H4 (cell line): ENCODE measurements around the gene ERCC1. TPM values are rescaled to one million over a fixed set of nuclear protein-coding genes. Genes with fewer than 3 reads are reported as not detected.

Experiments
- DNase-seq: peaks from one replicate; pipeline ENCODE4 v3.0.0-alpha.2; 2015; ENCODE audit warnings: low spot score
- total RNA-seq: library from RNA; depleted of rRNA; stranded (reverse); fragments of >200 nt; shearing (Covaris generic); gene quantifications from 2 replicates; pipeline ENCODE4 v1.2.3, GENCODE V29; 2014; rRNA removed

ERCC1 gene
- total RNA-seq, 1 experiment from 2014 or later = 49.3 TPM

- no peak for DNase-seq
Measured at GRCh38 chr19:45364696-45365095, 59.0 kb downstream of the ERCC1 start.

- DNase-seq = no peak
Measured at GRCh38 chr19:45363861-45364459, 59.8 kb downstream of the ERCC1 start.

GRCh38 chr19:45362291-45362690 lies 61.4 kb downstream of the ERCC1 start:
- DNase-seq = no peak

GRCh38 chr19:45361608-45362007 lies 62.1 kb downstream of the ERCC1 start:
- no peak for DNase-seq

- DNase-seq = no peak
Measured at GRCh38 chr19:45358213-45358792, 65.4 kb downstream of the ERCC1 start.

- no peak for DNase-seq
Measured at GRCh38 chr19:45357445-45357783, 66.3 kb downstream of the ERCC1 start.

Other genes with a start within 250 kb of the ERCC1 start
- gene TRAPPC6A, start 245.7 kb downstream of the ERCC1 start, total RNA-seq = 8.9 and 14.5 TPM in 2 replicates
- gene BLOC1S3, start 245.1 kb downstream of the ERCC1 start, total RNA-seq = 2.1 and 5.3 TPM in 2 replicates
- not detected in 2 replicates for gene EXOC3L2, start 178.5 kb downstream of the ERCC1 start, total RNA-seq
- 3.7 and 5.0 TPM in 2 replicates for gene MARK4, start 172.6 kb downstream of the ERCC1 start, total RNA-seq
- not detected in 2 replicates for gene CKM, start 101.0 kb downstream of the ERCC1 start, total RNA-seq
- gene KLC3, start 83.2 kb downstream of the ERCC1 start, total RNA-seq = 0.72 TPM in 1 of 2 replicates, not detected in the other
- gene ERCC2, start 53.3 kb downstream of the ERCC1 start, total RNA-seq = 4.6 and 8.3 TPM in 2 replicates
- gene PPP1R13L, start 18.8 kb downstream of the ERCC1 start, total RNA-seq = 0.14 and 1.1 TPM in 2 replicates
- 6.8 and 9.0 TPM in 2 replicates for gene POLR1G, start 17.3 kb downstream of the ERCC1 start, total RNA-seq
- 1.2 TPM in 1 of 2 replicates, not detected in the other for gene FOSB, start 44.1 kb upstream of the ERCC1 start, total RNA-seq
- 3.5 and 6.1 TPM in 2 replicates for gene RTN2, start 73.1 kb upstream of the ERCC1 start, total RNA-seq
- gene PPM1N, start 74.5 kb upstream of the ERCC1 start, total RNA-seq = 0.21 and 1.1 TPM in 2 replicates
- 29.1 and 43.5 TPM in 2 replicates for gene VASP, start 83.6 kb upstream of the ERCC1 start, total RNA-seq
- gene OPA3, start 160.9 kb upstream of the ERCC1 start, total RNA-seq = 4.8 and 5.3 TPM in 2 replicates
- gene GPR4, start 178.3 kb upstream of the ERCC1 start, total RNA-seq = not detected in 2 replicates
- gene EML2, start 215.5 kb upstream of the ERCC1 start, total RNA-seq = 5.1 and 11.7 TPM in 2 replicates
- not detected in 2 replicates for gene GIPR, start 244.3 kb upstream of the ERCC1 start, total RNA-seq